WTC11 (cell line): ENCODE data around the gene PXDC1. TPM values are rescaled to one million over a fixed set of nuclear protein-coding genes. Genes with fewer than 3 reads are reported as not detected.
"Not testable (repeated sequence)": the region's sequence is repeated elsewhere in the genome, so short reads cannot be mapped to it uniquely, and the experiment has no call there.

ENCODE experiments used
- ATAC-seq: fragments of 200-7000 bp; cut with Tn5 transposase; 2 replicates; pipeline ENCODE4 v1.10.0; 2021; ENCODE audit warnings: mild to moderate bottlenecking, moderate library complexity
- CTCF ChIA-PET: fragments of 300-600 bp; sonication (Branson Sonifier 250); formaldehyde crosslinking; loops from one replicate; lab custom pipeline; 2021; ENCODE audit warnings: antibody characterized with exemption; lab: Charles Lee
- POLR2A ChIA-PET: fragments of 350-600 bp; sonication (Branson Sonifier 250); formaldehyde crosslinking; loops from one replicate; lab custom pipeline; 2021; ENCODE audit warnings: antibody characterized with exemption; lab: Charles Lee
- DNase-seq: peaks from one replicate; pipeline ENCODE4 v3.0.0; 2021; ENCODE audit warnings: low spot score
- H3K27ac Mint-ChIP-seq: 2 replicates; pipeline ENCODE4 v1.8.0; 2021; ENCODE audit warnings: mixed read lengths
- H3K27me3 Mint-ChIP-seq: 2 replicates; pipeline ENCODE4 v1.8.0; 2021; ENCODE audit warnings: low read depth, mild to moderate bottlenecking, moderate library complexity, mixed read lengths
- H3K36me3 Mint-ChIP-seq: 2 replicates; pipeline ENCODE4 v1.8.0; 2021; ENCODE audit warnings: mixed read lengths
- H3K4me1 Mint-ChIP-seq: 2 replicates; pipeline ENCODE4 v1.8.0; 2022; ENCODE audit warnings: mixed read lengths
- H3K4me3 Mint-ChIP-seq: 2 replicates; pipeline ENCODE4 v1.8.0; 2021; ENCODE audit warnings: mild to moderate bottlenecking, moderate library complexity, mixed read lengths
- H3K9me3 Mint-ChIP-seq: 2 replicates; pipeline ENCODE4 v1.8.0; 2021; ENCODE audit warnings: mixed read lengths
- CBFB ChIP-seq: sonication (generic); formaldehyde crosslinking; IDR thresholded peaks from 2 replicates; pipeline ENCODE4 v1.8.1; 2022; ENCODE audit warnings: mild to moderate bottlenecking, low read depth, missing genetic modification reagents
- EMX1 ChIP-seq: fragments of 250-450 bp; sonication (Bioruptor Pico); IDR thresholded peaks from 2 replicates; pipeline ENCODE4 v1.8.0; 2021; ENCODE audit warnings: mild to moderate bottlenecking
- GRHL2 ChIP-seq: fragments of 250-450 bp; sonication (Bioruptor Pico); IDR thresholded peaks from 2 replicates; pipeline ENCODE4 v1.8.0; 2022; ENCODE audit warnings: mild to moderate bottlenecking, moderate library complexity; ENCODE audit not compliant: insufficient replicate concordance, severe bottlenecking
- SP1 ChIP-seq: sonication (generic); formaldehyde crosslinking; conservative IDR thresholded peaks from 2 replicates; pipeline ENCODE4 v1.8.1; 2022; ENCODE audit warnings: missing genetic modification reagents
- ZNF416 ChIP-seq: fragments of 250-450 bp; sonication (Bioruptor Pico); IDR thresholded peaks from 2 replicates; pipeline ENCODE4 v1.9.0; 2021; ENCODE audit warnings: mild to moderate bottlenecking, inconsistent platforms
- total RNA-seq: library from RNA; stranded (reverse); gene quantifications from 3 replicates; pipeline ENCODE4 v1.2.3, GENCODE V29; 2021
- TF ChIP-seq, protein P1 (sequence below): sonication (generic); formaldehyde crosslinking; IDR thresholded peaks from 2 replicates; pipeline ENCODE4 v1.8.0; 2022; ENCODE audit warnings: mild to moderate bottlenecking, missing genetic modification reagents
- TF ChIP-seq, protein P2 (sequence below): sonication (generic); formaldehyde crosslinking; IDR thresholded peaks from 2 replicates; pipeline ENCODE4 v1.8.1; 2022; ENCODE audit warnings: missing genetic modification reagents, borderline replicate concordance
- TF ChIP-seq, protein P3 (sequence below): sonication (generic); formaldehyde crosslinking; IDR thresholded peaks from 2 replicates; pipeline ENCODE4 v1.8.0; 2022; ENCODE audit warnings: mild to moderate bottlenecking, missing genetic modification reagents
- TF ChIP-seq, protein P4 (sequence below): fragments of 200-600 bp; IDR thresholded peaks from 2 replicates; pipeline ENCODE4 v1.8.0; 2022; ENCODE audit warnings: antibody characterized with exemption
- TF ChIP-seq, protein P5 (sequence below): sonication (generic); formaldehyde crosslinking; IDR thresholded peaks from 2 replicates; pipeline ENCODE4 v1.8.1; 2023; ENCODE audit warnings: mild to moderate bottlenecking, missing genetic modification reagents
- TF ChIP-seq, protein P6 (sequence below): sonication (generic); formaldehyde crosslinking; IDR thresholded peaks from 2 replicates; pipeline ENCODE4 v1.8.0; 2023; ENCODE audit warnings: missing genetic modification reagents, mild to moderate bottlenecking, borderline replicate concordance
- TF ChIP-seq, protein P7 (sequence below): sonication (generic); formaldehyde crosslinking; IDR thresholded peaks from 2 replicates; pipeline ENCODE4 v1.8.1; 2023; ENCODE audit warnings: mild to moderate bottlenecking, missing genetic modification reagents, moderate library complexity
- TF ChIP-seq, protein P8 (sequence below): sonication (generic); formaldehyde crosslinking; IDR thresholded peaks from 2 replicates; pipeline ENCODE4 v1.8.0; 2023; ENCODE audit warnings: missing genetic modification reagents

PXDC1 gene
- total RNA-seq, 1 experiment from 2014 or later: 3.3 TPM

DNA sequence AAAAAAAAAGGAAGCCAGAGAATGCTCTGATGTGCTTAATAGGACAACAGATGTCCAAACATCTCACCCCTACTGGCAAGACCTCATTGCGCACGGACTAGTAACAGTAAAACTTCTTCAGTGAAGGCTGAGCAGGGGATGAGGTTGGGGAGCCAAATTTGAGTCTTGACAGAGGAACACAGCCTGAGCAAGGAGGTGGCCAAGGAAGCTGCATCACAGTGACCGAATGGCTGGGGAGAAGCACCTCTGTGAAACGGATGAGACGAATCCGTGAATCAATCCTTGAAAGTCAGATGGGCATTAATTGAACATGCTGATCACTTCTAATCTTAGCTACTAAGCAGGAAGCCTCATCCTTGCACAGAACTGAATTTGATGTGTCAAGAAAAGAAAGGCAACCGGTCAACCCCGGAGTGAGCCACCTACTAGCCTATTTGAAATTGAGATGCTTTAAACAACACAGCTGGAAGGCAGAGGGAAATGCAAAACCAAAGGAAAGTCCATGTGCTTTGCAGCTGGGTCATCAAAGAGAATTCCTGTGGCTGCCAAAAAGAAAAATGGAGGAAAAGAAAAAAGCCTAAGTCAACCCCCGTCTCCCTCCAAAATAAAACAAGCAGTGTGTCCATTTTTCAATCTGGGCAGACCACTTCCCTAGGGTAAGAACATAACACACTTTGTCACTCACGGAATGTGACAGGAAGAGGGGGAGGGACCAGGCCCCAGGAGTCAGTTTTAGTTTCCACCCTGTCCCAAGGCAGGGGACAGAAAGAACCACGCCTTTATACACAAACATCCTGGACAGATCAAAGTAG, 29.5 kb downstream of the PXDC1 start:
- H3K27me3 Mint-ChIP-seq: no peaks in the 10 kb centered on the region
- H3K27ac Mint-ChIP-seq: no peak overlapping the region
- ChIA-PET POLR2A (no interaction called here), CTCF (interaction anchor here (1.2 to 2.4 kb wide), 5 partner anchors 10 to 440 kb away, joined by 3 to 7 read pairs (median 4); no protein-coding TSS in a partner anchor)
- peaks cover 18% of the 10 kb centered on the region; the same call in 1 of the 2 replicates for H3K36me3 Mint-ChIP-seq
- ATAC-seq (peak; percentile 47), DNase-seq (no peak)
- peaks cover 7% of the 10 kb centered on the region; the same call in 1 of the 2 replicates for H3K9me3 Mint-ChIP-seq
- peaks cover 27% of the 10 kb centered on the region for H3K4me1 Mint-ChIP-seq
- H3K4me3 Mint-ChIP-seq: peak overlapping the region; percentile 2; the same call in 1 of the 2 replicates
- TF ChIP-seq, protein P1, sequence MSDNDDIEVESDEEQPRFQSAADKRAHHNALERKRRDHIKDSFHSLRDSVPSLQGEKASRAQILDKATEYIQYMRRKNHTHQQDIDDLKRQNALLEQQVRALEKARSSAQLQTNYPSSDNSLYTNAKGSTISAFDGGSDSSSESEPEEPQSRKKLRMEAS: 0 out of 2 replicates have a peak, but pooled peaks have one; percentile 17
- TF ChIP-seq, protein P2, sequence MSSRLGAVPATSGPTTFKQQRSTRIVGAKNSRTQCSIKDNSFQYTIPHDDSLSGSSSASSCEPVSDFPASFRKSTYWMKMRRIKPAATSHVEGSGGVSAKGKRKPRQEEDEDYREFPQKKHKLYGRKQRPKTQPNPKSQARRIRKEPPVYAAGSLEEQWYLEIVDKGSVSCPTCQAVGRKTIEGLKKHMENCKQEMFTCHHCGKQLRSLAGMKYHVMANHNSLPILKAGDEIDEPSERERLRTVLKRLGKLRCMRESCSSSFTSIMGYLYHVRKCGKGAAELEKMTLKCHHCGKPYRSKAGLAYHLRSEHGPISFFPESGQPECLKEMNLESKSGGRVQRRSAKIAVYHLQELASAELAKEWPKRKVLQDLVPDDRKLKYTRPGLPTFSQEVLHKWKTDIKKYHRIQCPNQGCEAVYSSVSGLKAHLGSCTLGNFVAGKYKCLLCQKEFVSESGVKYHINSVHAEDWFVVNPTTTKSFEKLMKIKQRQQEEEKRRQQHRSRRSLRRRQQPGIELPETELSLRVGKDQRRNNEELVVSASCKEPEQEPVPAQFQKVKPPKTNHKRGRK (CRISPR knock-in tag): no peak

DNA sequence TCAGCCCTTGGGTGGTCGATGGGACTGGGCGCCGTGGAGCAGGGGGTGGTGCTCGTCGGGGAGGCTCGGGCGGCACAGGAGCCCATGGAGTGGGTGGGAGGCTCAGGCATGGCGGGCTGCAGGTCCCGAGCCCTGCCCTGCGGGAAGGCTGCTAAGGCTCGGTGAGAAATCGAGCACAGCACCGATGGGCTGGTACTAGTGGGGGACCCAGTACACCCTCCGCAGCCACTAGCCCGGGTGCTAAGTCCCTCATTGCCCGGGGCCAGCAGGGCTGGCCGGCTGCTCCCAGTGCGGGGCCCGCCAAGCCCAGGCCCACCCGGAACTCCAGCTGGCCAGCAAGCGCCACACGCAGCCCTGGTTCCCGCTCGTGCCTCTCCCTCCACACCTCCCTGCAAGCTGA, 30.7 kb downstream of the PXDC1 start:
- CTCF ChIA-PET: interaction anchor here (1.9 kb wide), 1 partner anchor 11 kb away, joined by 7 read pairs; no protein-coding TSS in a partner anchor
- DNase-seq, H3K9me3 Mint-ChIP-seq, H3K27ac Mint-ChIP-seq, POLR2A ChIA-PET, H3K27me3 Mint-ChIP-seq, ATAC-seq, H3K4me3 Mint-ChIP-seq: not testable (repeated sequence)
- Mint-ChIP-seq H3K36me3 (peaks cover 18% of the 10 kb centered on the region; the same call in 1 of the 2 replicates), H3K4me1 (peaks cover 31% of the 10 kb centered on the region)

DNA sequence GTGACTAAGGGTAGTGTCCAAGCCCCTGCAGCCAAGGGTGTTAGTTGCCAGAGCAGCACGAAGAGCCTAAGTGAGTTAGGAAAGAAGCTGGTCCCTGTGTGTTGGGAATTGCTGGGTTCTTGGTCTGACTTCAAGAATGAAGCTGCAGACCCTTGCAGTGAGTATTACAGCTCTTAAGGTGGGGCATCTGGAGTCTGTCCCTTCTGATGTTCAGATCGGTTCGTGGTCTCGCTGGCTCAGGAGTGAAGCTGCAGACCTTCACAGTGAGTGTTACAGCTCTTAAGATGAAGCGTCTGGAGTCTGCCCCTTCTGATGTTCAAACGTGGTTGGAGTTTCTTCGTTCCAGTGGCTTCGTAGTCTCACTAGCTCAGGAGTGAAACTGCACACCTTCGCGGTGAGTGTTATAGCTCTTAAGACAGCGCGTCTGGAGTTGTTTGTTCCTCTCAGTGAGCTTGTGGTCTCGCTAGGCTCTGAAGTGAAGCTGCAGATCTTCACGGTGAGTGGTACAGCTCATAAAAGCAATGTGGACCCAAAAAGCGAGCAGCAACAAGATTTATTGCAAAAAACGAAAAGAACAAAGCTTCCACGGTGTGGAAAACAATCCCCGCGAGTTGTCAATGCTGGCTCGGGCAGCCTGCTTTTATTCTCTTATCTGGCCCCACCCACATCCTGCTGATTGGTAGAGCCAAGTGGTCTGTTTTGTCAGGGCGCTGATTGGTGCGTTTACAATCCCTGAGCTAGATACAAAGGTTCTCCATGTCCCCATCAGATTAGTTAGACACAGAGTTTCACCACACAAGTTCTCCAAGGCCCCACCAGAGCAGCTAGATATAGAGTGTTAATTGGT, 31.8 kb downstream of the PXDC1 start:
- Mint-ChIP-seq H3K9me3 (peaks cover 13% of the 10 kb centered on the region), H3K27ac (no peak overlapping the region), H3K4me3 (no peak overlapping the region), H3K36me3 (peaks cover 18% of the 10 kb centered on the region), H3K4me1 (peaks cover 32% of the 10 kb centered on the region), H3K27me3 (no peaks in the 10 kb centered on the region)
- ATAC-seq: peak; percentile 31; the same call in 1 of the 2 replicates
- ChIA-PET POLR2A (no interaction called here), CTCF (interaction anchor here (0.9 to 1.9 kb wide), 4 partner anchors 11 to 440 kb away, joined by 3 to 7 read pairs (median 4); partner anchors contain the start of gene SLC22A23)
- DNase-seq: no peak
- TF ChIP-seq, protein P3, sequence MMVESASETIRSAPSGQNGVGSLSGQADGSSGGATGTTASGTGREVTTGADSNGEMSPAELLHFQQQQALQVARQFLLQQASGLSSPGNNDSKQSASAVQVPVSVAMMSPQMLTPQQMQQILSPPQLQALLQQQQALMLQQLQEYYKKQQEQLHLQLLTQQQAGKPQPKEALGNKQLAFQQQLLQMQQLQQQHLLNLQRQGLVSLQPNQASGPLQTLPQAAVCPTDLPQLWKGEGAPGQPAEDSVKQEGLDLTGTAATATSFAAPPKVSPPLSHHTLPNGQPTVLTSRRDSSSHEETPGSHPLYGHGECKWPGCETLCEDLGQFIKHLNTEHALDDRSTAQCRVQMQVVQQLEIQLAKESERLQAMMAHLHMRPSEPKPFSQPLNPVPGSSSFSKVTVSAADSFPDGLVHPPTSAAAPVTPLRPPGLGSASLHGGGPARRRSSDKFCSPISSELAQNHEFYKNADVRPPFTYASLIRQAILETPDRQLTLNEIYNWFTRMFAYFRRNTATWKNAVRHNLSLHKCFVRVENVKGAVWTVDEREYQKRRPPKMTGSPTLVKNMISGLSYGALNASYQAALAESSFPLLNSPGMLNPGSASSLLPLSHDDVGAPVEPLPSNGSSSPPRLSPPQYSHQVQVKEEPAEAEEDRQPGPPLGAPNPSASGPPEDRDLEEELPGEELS (CRISPR knock-in tag): no peak
- TF ChIP-seq, protein P4, sequence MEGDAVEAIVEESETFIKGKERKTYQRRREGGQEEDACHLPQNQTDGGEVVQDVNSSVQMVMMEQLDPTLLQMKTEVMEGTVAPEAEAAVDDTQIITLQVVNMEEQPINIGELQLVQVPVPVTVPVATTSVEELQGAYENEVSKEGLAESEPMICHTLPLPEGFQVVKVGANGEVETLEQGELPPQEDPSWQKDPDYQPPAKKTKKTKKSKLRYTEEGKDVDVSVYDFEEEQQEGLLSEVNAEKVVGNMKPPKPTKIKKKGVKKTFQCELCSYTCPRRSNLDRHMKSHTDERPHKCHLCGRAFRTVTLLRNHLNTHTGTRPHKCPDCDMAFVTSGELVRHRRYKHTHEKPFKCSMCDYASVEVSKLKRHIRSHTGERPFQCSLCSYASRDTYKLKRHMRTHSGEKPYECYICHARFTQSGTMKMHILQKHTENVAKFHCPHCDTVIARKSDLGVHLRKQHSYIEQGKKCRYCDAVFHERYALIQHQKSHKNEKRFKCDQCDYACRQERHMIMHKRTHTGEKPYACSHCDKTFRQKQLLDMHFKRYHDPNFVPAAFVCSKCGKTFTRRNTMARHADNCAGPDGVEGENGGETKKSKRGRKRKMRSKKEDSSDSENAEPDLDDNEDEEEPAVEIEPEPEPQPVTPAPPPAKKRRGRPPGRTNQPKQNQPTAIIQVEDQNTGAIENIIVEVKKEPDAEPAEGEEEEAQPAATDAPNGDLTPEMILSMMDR: no peak
- TF ChIP-seq, protein P5, sequence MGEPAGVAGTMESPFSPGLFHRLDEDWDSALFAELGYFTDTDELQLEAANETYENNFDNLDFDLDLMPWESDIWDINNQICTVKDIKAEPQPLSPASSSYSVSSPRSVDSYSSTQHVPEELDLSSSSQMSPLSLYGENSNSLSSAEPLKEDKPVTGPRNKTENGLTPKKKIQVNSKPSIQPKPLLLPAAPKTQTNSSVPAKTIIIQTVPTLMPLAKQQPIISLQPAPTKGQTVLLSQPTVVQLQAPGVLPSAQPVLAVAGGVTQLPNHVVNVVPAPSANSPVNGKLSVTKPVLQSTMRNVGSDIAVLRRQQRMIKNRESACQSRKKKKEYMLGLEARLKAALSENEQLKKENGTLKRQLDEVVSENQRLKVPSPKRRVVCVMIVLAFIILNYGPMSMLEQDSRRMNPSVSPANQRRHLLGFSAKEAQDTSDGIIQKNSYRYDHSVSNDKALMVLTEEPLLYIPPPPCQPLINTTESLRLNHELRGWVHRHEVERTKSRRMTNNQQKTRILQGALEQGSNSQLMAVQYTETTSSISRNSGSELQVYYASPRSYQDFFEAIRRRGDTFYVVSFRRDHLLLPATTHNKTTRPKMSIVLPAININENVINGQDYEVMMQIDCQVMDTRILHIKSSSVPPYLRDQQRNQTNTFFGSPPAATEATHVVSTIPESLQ (CRISPR knock-in tag): no peak
- no peak for TF ChIP-seq ZNF416 (CRISPR knock-in tag)
- TF ChIP-seq, protein P6, sequence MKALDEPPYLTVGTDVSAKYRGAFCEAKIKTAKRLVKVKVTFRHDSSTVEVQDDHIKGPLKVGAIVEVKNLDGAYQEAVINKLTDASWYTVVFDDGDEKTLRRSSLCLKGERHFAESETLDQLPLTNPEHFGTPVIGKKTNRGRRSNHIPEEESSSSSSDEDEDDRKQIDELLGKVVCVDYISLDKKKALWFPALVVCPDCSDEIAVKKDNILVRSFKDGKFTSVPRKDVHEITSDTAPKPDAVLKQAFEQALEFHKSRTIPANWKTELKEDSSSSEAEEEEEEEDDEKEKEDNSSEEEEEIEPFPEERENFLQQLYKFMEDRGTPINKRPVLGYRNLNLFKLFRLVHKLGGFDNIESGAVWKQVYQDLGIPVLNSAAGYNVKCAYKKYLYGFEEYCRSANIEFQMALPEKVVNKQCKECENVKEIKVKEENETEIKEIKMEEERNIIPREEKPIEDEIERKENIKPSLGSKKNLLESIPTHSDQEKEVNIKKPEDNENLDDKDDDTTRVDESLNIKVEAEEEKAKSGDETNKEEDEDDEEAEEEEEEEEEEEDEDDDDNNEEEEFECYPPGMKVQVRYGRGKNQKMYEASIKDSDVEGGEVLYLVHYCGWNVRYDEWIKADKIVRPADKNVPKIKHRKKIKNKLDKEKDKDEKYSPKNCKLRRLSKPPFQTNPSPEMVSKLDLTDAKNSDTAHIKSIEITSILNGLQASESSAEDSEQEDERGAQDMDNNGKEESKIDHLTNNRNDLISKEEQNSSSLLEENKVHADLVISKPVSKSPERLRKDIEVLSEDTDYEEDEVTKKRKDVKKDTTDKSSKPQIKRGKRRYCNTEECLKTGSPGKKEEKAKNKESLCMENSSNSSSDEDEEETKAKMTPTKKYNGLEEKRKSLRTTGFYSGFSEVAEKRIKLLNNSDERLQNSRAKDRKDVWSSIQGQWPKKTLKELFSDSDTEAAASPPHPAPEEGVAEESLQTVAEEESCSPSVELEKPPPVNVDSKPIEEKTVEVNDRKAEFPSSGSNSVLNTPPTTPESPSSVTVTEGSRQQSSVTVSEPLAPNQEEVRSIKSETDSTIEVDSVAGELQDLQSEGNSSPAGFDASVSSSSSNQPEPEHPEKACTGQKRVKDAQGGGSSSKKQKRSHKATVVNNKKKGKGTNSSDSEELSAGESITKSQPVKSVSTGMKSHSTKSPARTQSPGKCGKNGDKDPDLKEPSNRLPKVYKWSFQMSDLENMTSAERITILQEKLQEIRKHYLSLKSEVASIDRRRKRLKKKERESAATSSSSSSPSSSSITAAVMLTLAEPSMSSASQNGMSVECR (CRISPR knock-in tag): no peak
- TF ChIP-seq EMX1 (CRISPR knock-in tag): no peak
- no peak for TF ChIP-seq GRHL2
- no peak for TF ChIP-seq CBFB (CRISPR knock-in tag)
- TF ChIP-seq, protein P7, sequence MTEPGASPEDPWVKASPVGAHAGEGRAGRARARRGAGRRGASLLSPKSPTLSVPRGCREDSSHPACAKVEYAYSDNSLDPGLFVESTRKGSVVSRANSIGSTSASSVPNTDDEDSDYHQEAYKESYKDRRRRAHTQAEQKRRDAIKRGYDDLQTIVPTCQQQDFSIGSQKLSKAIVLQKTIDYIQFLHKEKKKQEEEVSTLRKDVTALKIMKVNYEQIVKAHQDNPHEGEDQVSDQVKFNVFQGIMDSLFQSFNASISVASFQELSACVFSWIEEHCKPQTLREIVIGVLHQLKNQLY (CRISPR knock-in tag): no peak
- TF ChIP-seq SP1 (CRISPR knock-in tag): no peak
- TF ChIP-seq, protein P8, sequence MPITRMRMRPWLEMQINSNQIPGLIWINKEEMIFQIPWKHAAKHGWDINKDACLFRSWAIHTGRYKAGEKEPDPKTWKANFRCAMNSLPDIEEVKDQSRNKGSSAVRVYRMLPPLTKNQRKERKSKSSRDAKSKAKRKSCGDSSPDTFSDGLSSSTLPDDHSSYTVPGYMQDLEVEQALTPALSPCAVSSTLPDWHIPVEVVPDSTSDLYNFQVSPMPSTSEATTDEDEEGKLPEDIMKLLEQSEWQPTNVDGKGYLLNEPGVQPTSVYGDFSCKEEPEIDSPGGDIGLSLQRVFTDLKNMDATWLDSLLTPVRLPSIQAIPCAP: no peak
